Measurements from ENCODE around the gene MVB12A.

- TF ChIP-seq JUNB (IDR thresholded peaks at IDR 0.05) (no peak), NFXL1 (IDR thresholded peaks at IDR 0.05; ENCODE audit: borderline replicate concordance) (no peak), EP300 (IDR thresholded peaks at IDR 0.05; ENCODE audit: borderline replicate concordance in 1 of 2, control insufficient read depth in 1 of 2, low read depth in 2 of 2, low read length in 2 of 2) (no peak)
Observed at GRCh38 chr19:17398902-17399527, 20.8 kb upstream of the MVB12A start.
